ENCODE measurements around the gene SMTN. TPM values are rescaled to one million over a fixed set of nuclear protein-coding genes. Genes with fewer than 3 reads are reported as not detected.

The SMTN gene
- total and polyA plus RNA-seq, 9 of the 15 experiments (the other 6 are each of a cell fraction or from before 2014, with no cell fraction given) = 2.5 to 41.1 (median 16.1) TPM

- TF ChIP-seq MAFK (IDR thresholded peaks at IDR 0.05; ENCODE audit: low read length) (0 out of 2 replicates have a peak, but pooled peaks have one; percentile 10), PRMT5 (CRISPR knock-in tag; IDR thresholded peaks at IDR 0.05) (no peak), CHD2 (IDR thresholded peaks at IDR 0.05; ENCODE audit: low read depth, low read length) (no peak), SETDB1 (IDR thresholded peaks at IDR 0.05; ENCODE audit: low read length) (no peak), NR3C1 (CRISPR knock-in tag; IDR thresholded peaks at IDR 0.05) (no peak), NBN (IDR thresholded peaks at IDR 0.05; ENCODE audit: low read depth) (peak; percentile 56; the same call in 1 of the 2 replicates), ZNF280A (IDR thresholded peaks at IDR 0.05; ENCODE audit: low read depth, partially characterized antibody) (no peak), SRF (CRISPR knock-in tag; IDR thresholded peaks at IDR 0.05) (peak in 1 of 2 experiments; percentile 90; a peak in 1 of 4 replicates), RBBP5 (IDR thresholded peaks at IDR 0.05; ENCODE audit: borderline replicate concordance, insufficient read depth, low read length, poor library complexity, severe bottlenecking) (no peak), GMEB1 (CRISPR knock-in tag; IDR thresholded peaks at IDR 0.05) (no peak), NFIC (IDR thresholded peaks at IDR 0.05) (0 out of 2 replicates have a peak, but pooled peaks have one; percentile 11), ATF4 (CRISPR knock-in tag; IDR thresholded peaks at IDR 0.05) (no peak), PRDM10 (IDR thresholded peaks at IDR 0.05; ENCODE audit: partially characterized antibody) (peak; percentile 22), C11orf30 (IDR thresholded peaks at IDR 0.05; ENCODE audit: low read depth) (peak; percentile 81), ZFX (CRISPR knock-in tag; IDR thresholded peaks at IDR 0.05) (peak; percentile 73), PHF20 (IDR thresholded peaks at IDR 0.05; ENCODE audit: partially characterized antibody) (peak; percentile 16)
Observed at GRCh38 chr22:31107178-31107893, 26.2 kb downstream of the SMTN start, which contains the start of gene SELENOM (continued).

All from K562 (cell line).